SKM-1 (cell line): ENCODE data around the gene DLG4.

ENCODE experiments used
- DNase-seq: peaks from one replicate; lab custom pipeline; 2025; ENCODE audit not compliant: unreplicated experiment; lab: John Stamatoyannopoulos, UW

DLG4 gene

DNA sequence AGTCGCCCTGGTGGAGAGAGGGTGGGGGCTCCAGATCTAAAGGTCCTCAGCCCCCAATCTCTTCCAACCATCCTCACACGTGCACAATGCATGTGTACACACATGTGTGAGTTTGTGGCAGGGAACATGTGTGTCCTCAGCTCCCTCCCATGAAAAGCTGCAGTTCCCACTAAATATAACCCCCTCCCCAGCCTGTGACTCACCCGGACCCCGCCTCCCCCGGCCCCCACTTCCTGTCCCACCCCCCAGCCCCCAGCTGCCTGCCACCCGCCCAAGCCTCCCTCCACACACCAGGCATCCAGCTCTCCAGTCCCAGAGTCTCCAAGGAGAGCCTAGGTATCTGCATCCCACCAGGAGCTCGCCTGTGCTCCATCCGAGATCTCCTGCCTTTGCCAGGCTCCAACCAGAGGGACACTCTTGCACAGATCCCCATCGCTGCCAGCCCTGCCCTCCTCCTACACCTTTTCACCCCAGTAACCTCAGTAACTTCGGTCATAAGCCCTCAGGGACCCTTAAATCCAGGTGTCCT lies 3.9 kb downstream of the DLG4 start:
- no peak for DNase-seq

DNA sequence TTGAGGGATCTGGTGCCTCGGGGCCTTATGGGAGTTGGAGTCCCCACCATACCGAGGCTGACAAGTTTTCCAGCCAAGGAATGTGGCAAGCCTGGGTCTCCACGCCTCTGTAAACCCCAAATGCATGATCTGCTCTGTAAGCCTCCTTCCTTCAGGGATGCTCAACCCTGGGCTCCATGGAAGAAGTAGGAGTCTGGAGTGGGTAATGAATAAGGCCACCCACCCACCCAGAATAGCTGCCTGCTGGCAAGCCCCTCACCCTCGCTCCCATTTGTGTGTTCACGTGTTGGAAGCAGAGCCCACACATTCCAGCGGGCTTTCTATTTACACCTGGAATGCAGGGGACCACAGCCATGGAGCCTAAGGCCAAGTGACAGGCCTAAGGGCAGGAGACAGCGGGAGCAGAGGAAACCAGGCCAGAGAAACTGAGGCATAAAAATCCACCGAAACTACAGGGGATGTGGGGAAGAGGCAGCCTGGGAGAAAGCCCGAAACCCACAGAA lies 4.4 kb downstream of the DLG4 start:
- no peak for DNase-seq

DNA sequence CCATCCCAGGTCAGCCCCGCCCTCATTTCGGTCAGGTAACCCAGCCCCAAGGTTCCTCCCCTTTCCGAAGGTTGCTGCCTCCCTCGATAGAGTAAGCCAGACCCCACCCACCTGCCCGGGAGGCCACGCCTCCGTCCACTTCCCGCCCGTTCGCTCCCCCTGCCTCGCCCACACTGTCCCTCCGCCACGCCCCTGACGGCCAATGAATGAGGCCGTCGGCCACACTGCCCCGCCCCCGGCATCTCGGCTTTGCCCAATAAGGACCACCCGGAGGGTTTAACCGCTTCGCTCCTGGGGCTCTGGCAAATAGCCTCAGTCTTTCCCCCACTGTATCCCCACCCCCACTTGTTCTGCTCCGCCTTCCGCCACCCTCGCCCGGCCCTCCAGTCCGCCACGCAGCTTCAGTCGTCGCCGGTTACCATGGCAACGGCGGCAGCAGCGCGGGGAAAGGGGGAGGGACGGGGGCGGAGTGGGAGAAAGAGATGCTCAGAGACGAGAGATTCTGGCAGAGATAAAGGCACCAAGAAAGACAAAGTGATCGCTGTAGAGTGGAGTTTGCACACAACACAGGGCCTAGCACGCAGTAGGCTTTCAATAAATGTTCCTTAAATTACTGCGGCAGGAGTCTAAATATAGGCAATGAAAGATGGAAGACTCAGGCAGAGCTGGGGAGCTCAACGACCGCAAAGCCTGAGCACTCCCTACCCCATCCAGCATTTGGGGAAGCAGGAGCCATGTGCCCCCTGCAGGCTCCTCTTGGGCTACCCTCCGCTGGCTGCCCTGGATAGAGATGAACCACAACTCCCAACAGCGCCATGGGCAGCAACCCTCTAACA lies 5.1 kb downstream of the DLG4 start:
- DNase-seq, result peak; percentile 56

DNA sequence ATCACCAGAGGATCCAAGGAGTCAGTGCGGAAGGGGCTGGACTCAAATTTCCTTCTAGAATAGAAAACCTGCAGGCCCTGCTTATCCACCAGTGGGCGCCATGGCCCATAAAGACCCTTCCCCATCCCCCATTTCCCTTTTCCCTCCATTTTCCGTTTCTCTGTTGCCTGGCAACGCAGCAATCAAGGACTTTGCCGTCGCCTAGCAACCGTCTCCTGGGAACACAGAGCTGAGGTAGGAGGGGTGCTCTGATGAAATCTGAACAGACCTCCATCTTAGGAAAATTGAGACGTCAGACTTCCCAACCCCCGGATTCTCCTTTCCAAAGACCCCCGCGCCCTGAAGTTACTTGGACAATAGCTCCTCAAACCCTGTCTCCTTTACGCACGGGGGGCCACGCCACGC lies 5.7 kb downstream of the DLG4 start:
- peak; percentile 8 for DNase-seq

DNA sequence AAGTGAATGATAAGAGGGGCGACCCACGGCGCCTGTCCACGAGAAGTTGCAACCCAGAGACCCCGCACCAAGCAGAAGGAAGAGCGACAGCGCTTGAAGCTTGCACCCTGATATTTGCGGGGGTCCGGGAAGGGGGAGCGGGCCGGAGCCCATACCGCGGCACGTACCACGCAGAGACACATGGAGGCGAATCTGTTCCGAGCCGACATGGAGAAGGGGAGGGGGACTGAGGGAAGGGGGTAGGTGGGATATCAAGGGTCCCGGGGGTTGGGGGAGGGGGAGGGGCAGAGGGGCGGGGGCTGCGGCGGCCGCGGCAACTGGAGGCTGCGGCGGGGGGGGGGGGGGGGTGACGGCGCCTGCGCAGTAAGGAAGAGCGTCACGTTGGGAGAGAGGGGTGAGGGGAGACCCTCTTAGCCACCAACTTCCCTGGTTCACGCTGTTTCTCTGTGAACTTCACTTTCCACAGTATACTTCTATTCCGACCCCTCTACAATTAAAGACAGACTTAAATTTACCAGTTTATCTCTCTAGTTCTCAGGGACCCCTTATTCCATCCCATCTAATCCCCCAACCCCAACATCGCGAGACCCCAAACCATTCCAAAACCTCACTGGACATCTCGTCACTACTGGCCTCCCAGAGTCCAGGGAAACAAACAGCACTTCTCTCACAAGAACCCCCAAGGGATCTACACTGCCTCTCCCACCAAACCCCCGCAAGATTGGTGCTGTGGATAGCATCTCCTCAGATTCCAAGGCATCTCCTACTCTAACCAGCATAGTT lies 8.0 kb downstream of the DLG4 start:
- DNase-seq, result no peak

- DNase-seq, result no peak
These were observed 10.7 kb downstream of the DLG4 start for GRCh38 chr17:7208754-7209460.

DNA sequence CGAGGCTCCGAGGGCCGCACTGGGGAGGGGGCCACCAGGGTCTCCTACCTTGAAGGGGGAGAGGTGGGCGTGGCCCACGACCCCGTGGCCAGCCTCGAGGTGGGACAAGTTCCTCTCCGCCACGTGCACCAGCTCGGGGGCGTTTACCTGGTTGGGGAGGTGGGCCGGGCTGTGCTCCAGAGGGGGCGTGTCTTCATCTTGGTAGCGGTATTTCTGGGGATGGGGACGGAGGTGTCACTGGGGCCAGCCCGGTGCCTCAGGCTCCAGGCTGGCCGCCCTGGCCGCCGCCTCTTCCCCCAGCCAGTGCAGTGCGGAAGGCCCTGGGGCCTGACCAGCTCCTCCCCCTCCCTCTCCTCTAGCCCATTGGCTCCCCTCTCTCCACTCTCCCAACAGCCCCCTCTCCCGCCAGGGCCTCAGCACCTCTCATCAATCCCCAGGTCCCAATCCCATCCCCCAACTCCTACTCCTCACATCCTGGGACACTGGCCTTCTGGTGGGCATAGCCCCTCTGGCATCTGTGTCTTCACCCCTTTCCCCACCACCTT lies 11.5 kb downstream of the DLG4 start:
- DNase-seq, result no peak

DNA sequence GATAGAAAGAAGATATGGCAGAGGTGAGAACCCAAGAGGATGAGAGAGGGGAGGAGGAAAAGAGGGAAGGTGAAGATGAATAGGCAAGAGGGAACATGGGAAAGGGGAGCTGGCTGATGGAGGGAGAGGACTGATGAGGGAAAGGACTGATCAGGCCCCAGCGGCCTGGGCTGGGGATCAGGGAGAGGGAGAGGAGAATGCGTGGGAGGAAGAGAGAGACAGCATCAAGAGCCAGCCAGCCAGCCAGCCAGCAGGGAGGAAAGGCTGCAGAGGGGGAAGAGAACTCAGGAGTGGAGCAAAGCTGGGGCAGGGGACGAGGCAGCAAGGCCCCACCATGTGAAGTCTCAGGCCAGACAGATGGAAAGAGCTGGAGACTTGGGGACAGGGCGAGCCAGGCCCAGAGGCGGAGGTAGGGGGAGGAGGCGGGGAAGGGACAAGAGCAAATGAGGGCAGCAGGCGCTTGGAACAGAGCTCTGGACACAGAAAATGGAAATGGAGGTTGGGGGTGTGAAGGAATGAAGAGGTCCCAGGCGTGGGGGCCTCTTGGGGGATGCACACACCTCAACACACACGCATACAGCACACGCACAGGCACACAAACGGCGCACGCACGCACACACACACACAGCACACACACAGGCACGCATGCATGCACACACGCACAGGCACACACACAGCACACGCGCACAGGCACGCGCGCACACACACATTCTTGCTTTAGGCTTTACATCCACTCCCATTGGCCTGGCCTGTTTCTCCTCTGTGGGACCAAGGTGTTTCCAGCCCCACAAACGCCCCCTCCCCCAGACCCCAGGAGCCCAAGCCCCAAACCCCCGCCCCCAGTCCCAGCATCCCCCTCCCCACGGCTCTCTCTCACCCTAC lies 12.3 kb downstream of the DLG4 start:
- DNase-seq, result no peak

- no peak for DNase-seq
These were observed 14.1 kb downstream of the DLG4 start for GRCh38 chr17:7205561-7205960.

DNA sequence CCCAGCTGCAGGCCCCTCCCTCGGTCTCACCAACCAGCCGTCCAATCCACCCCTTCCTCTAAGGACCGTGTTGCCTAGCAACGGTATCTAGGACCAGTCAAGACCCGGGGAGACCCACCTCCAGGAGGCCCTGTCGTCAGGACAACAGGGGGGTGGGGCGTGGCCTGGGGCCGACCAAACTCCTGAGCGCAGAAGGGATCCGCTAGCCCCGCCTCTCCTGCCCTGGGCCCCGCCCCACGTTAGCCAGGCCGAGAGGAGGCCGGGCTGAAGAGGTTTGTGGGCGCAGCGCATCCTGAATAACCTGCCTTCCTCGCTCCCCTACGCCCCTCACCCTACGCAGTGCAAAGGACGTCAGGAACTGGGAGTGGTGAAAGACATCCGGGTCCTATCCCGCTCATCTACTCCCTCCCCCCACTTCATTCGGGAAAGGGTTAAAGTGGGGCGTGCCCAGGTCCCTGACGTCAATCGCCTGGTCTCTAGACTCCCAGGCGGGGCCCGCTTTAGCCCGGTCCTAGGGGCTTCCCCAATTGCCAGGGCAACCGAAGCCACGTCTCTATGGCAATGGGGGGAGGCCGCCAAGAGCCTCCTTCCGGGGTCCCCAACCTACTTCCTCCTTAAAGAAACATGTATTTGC lies 14.7 kb downstream of the DLG4 start:
- no peak for DNase-seq

DNA sequence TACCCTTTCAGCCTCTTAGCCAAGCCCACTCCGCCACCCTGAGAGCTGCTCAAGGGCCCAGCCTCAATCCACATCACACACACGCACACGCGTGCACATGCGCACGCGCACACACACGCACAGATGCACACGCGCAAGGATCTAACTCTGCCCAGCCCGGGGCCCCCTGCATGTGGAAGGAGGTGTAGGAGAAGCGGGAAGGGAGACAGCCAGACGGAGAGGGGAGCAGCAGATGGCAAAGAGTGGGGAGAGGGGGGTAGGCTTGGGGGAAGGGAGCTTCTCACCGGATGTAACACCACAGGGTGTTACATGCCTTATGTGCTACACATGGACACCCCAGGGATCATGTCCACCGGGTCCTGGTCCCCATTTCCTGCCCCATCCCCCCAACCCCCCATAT lies 15.3 kb downstream of the DLG4 start:
- DNase-seq, result no peak

- DNase-seq, result no peak
These were observed 16.2 kb downstream of the DLG4 start for GRCh38 chr17:7203391-7203790.

- DNase-seq, result no peak
These were observed 22.8 kb downstream of the DLG4 start for GRCh38 chr17:7196651-7197401.

GRCh38 chr17:7195971-7196370 lies 23.7 kb downstream of the DLG4 start:
- DNase-seq, result no peak

GRCh38 chr17:7192271-7192937 lies 27.2 kb downstream of the DLG4 start:
- DNase-seq, result no peak

GRCh38 chr17:7191571-7192270 lies 27.9 kb downstream of the DLG4 start:
- no peak for DNase-seq

GRCh38 chr17:7191069-7191468 lies 28.6 kb downstream of the DLG4 start:
- no peak for DNase-seq
